K562 treated with DMSO at 1 percent for 24 hours (cell line): ENCODE data around the gene OR1I1. TPM values are rescaled to one million over a fixed set of nuclear protein-coding genes. Genes with fewer than 3 reads are reported as not detected.

Experiments
- total RNA-seq: library from RNA; unstranded; fragments of 300-600 nt; gene quantifications from 2 replicates; pipeline ENCODE4 v1.2.3, GENCODE V29; 2022; ENCODE audit warnings: low read depth; ENCODE audit not compliant: insufficient read depth

The OR1I1 gene, protein sequence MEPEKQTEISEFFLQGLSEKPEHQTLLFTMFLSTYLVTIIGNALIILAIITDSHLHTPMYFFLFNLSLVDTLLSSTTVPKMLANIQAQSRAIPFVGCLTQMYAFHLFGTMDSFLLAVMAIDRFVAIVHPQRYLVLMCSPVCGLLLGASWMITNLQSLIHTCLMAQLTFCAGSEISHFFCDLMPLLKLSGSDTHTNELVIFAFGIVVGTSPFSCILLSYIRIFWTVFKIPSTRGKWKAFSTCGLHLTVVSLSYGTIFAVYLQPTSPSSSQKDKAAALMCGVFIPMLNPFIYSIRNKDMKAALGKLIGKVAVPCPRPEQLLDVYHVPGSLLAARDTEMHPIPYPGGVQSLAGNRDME
- total RNA-seq: not detected in 2 replicates

DNA sequence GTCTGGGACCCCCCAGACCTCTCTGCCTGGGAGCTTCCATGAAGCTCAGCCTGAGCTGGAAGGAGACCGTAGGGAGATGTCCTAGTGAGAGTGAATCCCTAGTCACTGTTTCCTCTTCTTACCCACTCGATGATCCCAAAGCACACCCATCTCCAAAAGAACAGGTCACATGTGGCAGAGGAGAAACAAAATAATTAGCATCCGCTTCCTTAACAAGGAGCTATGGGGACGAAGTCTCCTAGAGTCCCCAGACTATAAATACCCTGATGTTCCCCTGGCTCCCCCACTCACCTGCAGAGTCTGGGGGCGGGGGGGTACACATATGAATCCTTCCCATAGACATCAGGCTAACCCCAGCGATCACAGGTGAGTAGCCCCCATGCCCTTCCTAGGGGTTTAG is at the start of gene OR1I1:
TSS of gene OR1I1 (plus strand) at position 301 of the 400 bp plus-strand sequence. CDS start 4,855 bp downstream, outside the sequence.

DNA sequence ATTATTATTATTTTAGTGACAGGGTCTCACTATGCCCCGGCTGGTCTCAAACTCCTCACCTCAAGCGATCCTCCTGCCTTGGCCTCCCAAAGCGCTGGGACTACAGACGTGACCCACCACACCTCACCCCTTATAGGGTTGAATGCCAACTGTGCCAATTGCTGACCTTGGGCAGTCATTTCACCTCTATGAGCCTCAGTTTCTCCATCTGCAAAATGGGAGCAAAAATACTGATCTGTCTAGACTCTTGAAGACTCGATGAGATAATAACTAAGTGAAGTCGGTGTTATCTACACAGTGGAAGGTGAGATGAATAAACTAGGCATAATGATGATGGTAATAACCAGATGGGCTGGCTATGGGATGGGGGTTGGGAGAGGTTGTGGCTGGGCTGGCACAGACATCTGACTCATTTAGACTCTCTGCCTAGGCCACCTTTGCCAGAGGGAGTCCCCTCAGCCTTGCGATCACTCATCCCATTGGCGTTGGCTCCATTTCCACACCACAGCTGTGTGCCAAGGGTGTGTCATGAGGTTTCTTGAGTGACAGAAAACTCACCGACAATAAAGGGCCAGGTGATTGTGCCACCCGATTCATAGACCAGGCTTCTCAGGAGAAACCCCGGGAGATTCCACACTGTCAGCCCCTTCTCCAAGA is 33.0 kb upstream of the OR1I1 start, which contains the start of gene CASP14:
TSS of gene CASP14 (plus strand) at position 596 of the 657 bp plus-strand sequence. CDS start 2,772 bp downstream, outside the sequence.

DNA sequence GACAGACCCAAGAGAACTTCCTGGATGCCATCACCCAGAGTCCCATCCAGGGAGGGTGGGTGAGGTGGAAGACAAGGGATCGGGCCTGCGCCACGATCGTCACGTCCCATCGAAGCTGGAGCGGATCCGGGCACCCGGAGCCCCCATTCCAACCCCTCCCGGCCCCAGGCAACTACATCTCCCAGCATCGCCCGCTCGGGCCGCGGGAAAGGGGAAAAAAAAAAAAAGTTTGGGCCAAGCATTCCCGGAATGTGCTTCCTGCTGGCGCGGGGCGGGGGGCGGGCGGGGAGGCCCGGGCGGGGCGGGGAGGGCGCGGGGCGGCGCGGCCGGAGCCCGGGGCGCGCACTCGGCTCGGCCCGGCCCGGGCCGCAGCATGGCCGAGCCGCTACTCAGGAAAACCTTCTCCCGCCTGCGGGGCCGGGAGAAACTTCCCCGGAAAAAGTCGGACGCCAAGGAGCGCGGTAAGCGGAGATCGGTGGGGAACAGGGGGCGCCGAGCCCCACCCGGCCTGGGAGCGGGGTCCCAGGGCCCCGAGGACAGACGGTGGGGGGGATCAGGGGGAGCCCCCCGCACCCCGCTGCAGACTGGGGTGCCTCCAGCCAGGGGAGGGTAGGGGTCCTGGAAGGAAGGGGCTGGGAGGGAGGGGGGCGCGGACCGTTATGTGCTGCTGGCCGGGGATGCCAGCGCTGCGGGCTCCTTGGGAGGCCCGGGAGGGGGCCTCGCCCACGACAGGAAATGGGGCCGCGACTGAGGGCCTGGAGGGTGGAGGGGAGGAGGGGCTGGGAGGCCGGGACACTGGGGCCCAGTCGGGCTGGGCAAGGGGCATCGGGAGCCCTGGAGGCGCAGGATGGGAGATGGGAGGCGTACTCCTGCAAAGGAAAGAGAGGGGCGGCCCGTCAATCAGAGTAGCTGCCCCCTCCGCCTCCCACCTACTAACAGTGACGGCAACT is 25.3 kb downstream of the OR1I1 start, which contains the start of gene SYDE1:
TSS of gene SYDE1 (plus strand) at position 341 of the 950 bp plus-strand sequence. CDS start at position 374, 33 bp downstream.

Other genes starting within 250 kb of the OR1I1 start
- not detected in 2 replicates for gene OR7A5, start 247.0 kb upstream of the OR1I1 start, total RNA-seq
- not detected in 2 replicates for gene OR7C1, start 247.0 kb upstream of the OR1I1 start, total RNA-seq
- gene OR7A10, start 233.3 kb upstream of the OR1I1 start, total RNA-seq: not detected in 2 replicates
- not detected in 2 replicates for gene OR7A17, start 196.1 kb upstream of the OR1I1 start, total RNA-seq
- gene OR7C2, start 140.7 kb upstream of the OR1I1 start, total RNA-seq: not detected in 2 replicates
- not detected in 2 replicates for gene SLC1A6, start 102.3 kb upstream of the OR1I1 start, total RNA-seq
- not detected in 2 replicates for gene CASP14, start 32.7 kb upstream of the OR1I1 start, total RNA-seq
- not detected in 2 replicates for gene SYDE1, start 25.2 kb downstream of the OR1I1 start, total RNA-seq
- 0.13 and 0.71 TPM in 2 replicates for gene NOTCH3, start 118.8 kb downstream of the OR1I1 start, total RNA-seq
- 0.37 TPM in 1 of 2 replicates, not detected in the other for gene EPHX3, start 150.2 kb downstream of the OR1I1 start, total RNA-seq